ENCODE results near the gene CA10.

GRCh38 chr17:51725185-51725584 is 433.3 kb downstream of the CA10 start:
- TF ChIP-seq, protein P1, sequence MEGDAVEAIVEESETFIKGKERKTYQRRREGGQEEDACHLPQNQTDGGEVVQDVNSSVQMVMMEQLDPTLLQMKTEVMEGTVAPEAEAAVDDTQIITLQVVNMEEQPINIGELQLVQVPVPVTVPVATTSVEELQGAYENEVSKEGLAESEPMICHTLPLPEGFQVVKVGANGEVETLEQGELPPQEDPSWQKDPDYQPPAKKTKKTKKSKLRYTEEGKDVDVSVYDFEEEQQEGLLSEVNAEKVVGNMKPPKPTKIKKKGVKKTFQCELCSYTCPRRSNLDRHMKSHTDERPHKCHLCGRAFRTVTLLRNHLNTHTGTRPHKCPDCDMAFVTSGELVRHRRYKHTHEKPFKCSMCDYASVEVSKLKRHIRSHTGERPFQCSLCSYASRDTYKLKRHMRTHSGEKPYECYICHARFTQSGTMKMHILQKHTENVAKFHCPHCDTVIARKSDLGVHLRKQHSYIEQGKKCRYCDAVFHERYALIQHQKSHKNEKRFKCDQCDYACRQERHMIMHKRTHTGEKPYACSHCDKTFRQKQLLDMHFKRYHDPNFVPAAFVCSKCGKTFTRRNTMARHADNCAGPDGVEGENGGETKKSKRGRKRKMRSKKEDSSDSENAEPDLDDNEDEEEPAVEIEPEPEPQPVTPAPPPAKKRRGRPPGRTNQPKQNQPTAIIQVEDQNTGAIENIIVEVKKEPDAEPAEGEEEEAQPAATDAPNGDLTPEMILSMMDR (IDR thresholded peaks at IDR 0.05; ENCODE audit: poor library complexity), result no peak
- no peak for TF ChIP-seq EZH2 (IDR thresholded peaks at IDR 0.05; ENCODE audit: borderline replicate concordance)
